ENCODE results near the gene PPP1R14B. TPM values are rescaled to one million over a fixed set of nuclear protein-coding genes. Genes with fewer than 3 reads are reported as not detected.
A peak's percentile ranks its signal among the peaks of the same experiment; 100 is the strongest.

Gene PPP1R14B
- total and polyA plus RNA-seq, 4 experiments from 2014 or later, result 32.2 to 83.5 (median 45.2) TPM

DNA sequence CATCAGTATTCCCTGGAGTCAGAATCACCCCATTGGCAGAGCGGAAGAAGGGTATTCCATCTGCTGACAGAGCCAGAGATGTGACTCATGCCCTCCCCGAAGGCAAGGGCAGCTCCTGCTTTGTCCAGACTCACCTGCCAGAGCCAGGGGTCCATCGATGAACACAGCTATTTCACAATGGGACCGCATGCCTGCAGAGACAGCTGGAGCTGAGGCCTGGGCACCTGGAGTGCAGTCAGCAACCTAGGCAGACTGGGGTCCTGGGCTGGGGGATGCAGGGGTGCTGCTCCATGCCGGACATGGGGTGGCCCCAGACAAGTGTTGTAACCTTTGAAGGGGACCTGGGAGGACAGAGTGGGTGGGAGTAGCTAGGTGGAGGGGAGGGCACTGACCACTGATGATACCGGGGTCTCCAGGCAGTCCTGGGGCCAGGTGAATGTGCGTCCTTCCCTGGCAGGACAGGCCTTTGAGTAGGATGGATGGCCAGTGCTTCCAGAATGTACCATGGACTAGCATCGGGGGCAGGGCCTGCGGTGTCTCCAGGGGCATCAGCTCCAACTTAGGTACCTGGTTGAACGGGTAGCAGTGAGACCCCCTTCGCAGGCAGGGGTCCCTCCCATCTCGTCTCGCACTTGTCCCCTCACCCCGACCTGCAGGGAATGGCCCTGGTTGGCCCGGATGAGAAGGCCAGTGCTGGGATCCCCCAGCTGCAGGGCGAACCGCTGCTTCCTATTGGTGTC is 22.4 kb downstream of the PPP1R14B start:
- Mint-ChIP-seq H3K27ac (peak overlapping the region in 6 of 7 donors; percentile 11 to 91 (median 47)), H3K27me3 (no peaks in the 10 kb centered on the region), H3K36me3 (peaks cover 0 to 14% of the 10 kb centered on the region in 2 donors), H3K4me3 (peak overlapping the region in 5 of 8 donors; percentile 21 to 90 (median 39)), H3K4me1 (peaks cover 10 to 41% (median 19%) of the 10 kb centered on the region in 4 donors), H3K9me3 (no peaks in the 10 kb centered on the region)
- intact Hi-C loops (cut with micrococcal nuclease), result no loop called here
- Histone ChIP-seq H3K36me3 (ENCODE audit: insufficient read depth, low read length) (peaks cover 31% of the 10 kb centered on the region), H3K27me3 (ENCODE audit: insufficient read depth, low read length) (no peaks in the 10 kb centered on the region), H3K4me1 (ENCODE audit: insufficient read depth, low read length) (peaks cover 31% of the 10 kb centered on the region), H3K27ac (ENCODE audit: low read depth, low read length) (no peak overlapping the region), H3K9me3 (ENCODE audit: control insufficient read depth in 1 of 2, low read length in 2 of 2) (no peaks in the 10 kb centered on the region), H3K4me3 (ENCODE audit: low read length in 2 of 2) (no peak overlapping the region)
- ChIA-PET CTCF (ENCODE audit: partially characterized antibody) (interaction anchor here (1.1 to 18.8 kb wide), 6 partner anchors 10 to 93 kb away, joined by 3 to 207 read pairs (median 6); partner anchors contain the start of genes CATSPERZ, ESRRA, FERMT3 and PRDX5), POLR2A (ENCODE audit: partially characterized antibody) (interaction anchor here (1.1 to 38.9 kb wide), 10 partner anchors 15 to 93 kb away, joined by 4 to 937 read pairs (median 16); partner anchors contain the start of genes BAD, ESRRA, FERMT3 and FKBP2)
- no peak for DNase-seq

DNA sequence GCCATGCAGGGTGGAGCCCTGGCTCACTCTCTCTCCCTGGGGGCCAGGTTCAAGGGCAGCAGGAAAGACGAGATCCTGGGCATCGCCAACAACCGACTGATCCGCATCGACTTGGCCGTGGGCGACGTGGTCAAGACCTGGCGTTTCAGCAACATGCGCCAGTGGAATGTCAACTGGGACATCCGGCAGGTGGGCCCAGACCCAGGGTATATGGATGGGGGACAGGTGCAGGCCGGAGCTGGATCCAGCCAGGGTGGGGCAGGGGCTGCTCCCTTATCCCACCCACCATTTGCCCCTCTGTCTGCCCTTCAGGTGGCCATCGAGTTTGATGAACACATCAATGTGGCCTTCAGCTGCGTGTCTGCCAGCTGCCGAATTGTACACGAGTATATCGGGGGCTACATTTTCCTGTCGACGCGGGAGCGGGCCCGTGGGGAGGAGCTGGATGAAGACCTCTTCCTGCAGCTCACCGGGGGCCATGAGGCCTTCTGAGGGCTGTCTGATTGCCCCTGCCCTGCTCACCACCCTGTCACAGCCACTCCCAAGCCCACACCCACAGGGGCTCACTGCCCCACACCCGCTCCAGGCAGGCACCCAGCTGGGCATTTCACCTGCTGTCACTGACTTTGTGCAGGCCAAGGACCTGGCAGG is 23.6 kb downstream of the PPP1R14B start:
- H3K27ac Mint-ChIP-seq, result no peak overlapping the region
- H3K36me3 ChIP-seq (ENCODE audit: insufficient read depth, low read length), result peaks cover 42% of the 10 kb centered on the region
- no peaks in the 10 kb centered on the region for H3K9me3 Mint-ChIP-seq
- no peak overlapping the region for H3K4me3 ChIP-seq (ENCODE audit: low read length in 2 of 2)
- intact Hi-C loops (cut with micrococcal nuclease), result no loop called here
- no peaks in the 10 kb centered on the region for H3K27me3 Mint-ChIP-seq
- peaks cover 10 to 33% (median 16%) of the 10 kb centered on the region in 4 donors for H3K4me1 Mint-ChIP-seq
- H3K4me3 Mint-ChIP-seq, result no peak overlapping the region
- peaks cover 5 to 25% of the 10 kb centered on the region in 2 donors for H3K36me3 Mint-ChIP-seq
- no peak overlapping the region for H3K27ac ChIP-seq (ENCODE audit: low read depth, low read length)
- H3K4me1 ChIP-seq (ENCODE audit: insufficient read depth, low read length), result peaks cover 25% of the 10 kb centered on the region
- no peaks in the 10 kb centered on the region for H3K27me3 ChIP-seq (ENCODE audit: insufficient read depth, low read length)
- ChIA-PET CTCF (ENCODE audit: partially characterized antibody) (interaction anchor here (1.4 to 18.8 kb wide), 4 partner anchors 9 to 80 kb away, joined by 4 to 207 read pairs (median 26); partner anchors contain the start of genes CATSPERZ, ESRRA and FERMT3), POLR2A (ENCODE audit: partially characterized antibody) (interaction anchor here (0.6 to 38.9 kb wide), 8 partner anchors 14 to 522 kb away, joined by 3 to 937 read pairs (median 16); partner anchors contain the start of genes BAD, ESRRA, FERMT3 and FKBP2)
- no peaks in the 10 kb centered on the region for H3K9me3 ChIP-seq (ENCODE audit: control insufficient read depth in 1 of 2, low read length in 2 of 2)
- DNase-seq, result no peak

DNA sequence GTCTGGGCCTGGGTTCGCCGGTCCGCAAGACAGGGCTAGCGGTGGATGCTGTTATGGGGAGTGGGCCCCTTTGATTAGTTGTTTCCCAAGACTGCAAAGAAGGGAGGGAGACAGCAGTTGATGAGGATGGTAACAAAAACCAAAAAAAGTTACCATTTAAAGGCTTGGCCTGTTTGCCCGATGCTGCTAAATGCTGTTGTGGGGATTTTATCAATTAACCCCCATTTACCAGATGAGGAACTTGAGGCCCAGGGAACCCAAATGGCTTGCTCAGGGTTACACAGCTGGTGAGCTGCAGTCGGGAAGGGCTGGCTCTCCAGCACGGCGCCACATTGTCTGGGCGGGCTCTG is 24.1 kb downstream of the PPP1R14B start:
- no peak for DNase-seq
- H3K4me1 Mint-ChIP-seq, result peaks cover 10 to 28% (median 15%) of the 10 kb centered on the region in 4 donors
- H3K27ac Mint-ChIP-seq, result no peak overlapping the region
- no peaks in the 10 kb centered on the region for H3K9me3 Mint-ChIP-seq
- Histone ChIP-seq H3K4me3 (ENCODE audit: low read length in 2 of 2) (no peak overlapping the region), H3K27me3 (ENCODE audit: insufficient read depth, low read length) (no peaks in the 10 kb centered on the region), H3K9me3 (ENCODE audit: control insufficient read depth in 1 of 2, low read length in 2 of 2) (no peaks in the 10 kb centered on the region), H3K4me1 (ENCODE audit: insufficient read depth, low read length) (peaks cover 23% of the 10 kb centered on the region), H3K27ac (ENCODE audit: low read depth, low read length) (no peak overlapping the region), H3K36me3 (ENCODE audit: insufficient read depth, low read length) (peaks cover 42% of the 10 kb centered on the region)
- ChIA-PET POLR2A (ENCODE audit: partially characterized antibody) (interaction anchor here (1.1 to 38.9 kb wide), 4 partner anchors 13 to 82 kb away, joined by 3 to 937 read pairs (median 110); partner anchors contain the start of genes ESRRA, FERMT3, FKBP2 and PPP1R14B), CTCF (ENCODE audit: partially characterized antibody) (interaction anchor here (2.3 to 18.8 kb wide), 3 partner anchors 16 to 80 kb away, joined by 7 to 207 read pairs (median 45); partner anchors contain the start of genes CATSPERZ, ESRRA and FERMT3)
- H3K36me3 Mint-ChIP-seq, result peaks cover 5 to 26% of the 10 kb centered on the region in 2 donors
- intact Hi-C loops (cut with micrococcal nuclease), result no loop called here
- no peak overlapping the region for H3K4me3 Mint-ChIP-seq
- H3K27me3 Mint-ChIP-seq, result no peaks in the 10 kb centered on the region

DNA sequence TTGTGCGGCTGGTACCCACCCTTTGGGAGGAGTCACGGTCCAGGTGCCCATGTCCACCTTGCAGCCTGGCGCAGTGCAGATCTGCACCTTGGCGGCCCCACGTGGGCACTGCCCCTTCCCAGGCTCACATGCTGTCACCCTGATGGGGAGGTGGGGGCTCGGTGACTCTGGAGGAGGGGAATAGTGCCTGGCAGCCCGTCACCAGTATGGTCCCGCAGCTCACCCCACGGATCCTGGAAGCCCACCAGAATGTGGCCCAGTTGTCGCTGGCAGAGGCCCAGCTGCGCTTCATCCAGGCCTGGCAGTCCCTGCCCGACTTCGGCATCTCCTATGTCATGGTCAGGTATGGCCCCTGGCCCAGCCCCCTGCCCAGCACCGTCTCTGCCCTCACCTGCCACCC is 25.9 kb downstream of the PPP1R14B start:
- H3K4me1 Mint-ChIP-seq, result peaks cover 5 to 18% (median 7%) of the 10 kb centered on the region in 4 donors
- H3K9me3 ChIP-seq (ENCODE audit: control insufficient read depth in 1 of 2, low read length in 2 of 2), result no peaks in the 10 kb centered on the region
- no peak overlapping the region for H3K27ac Mint-ChIP-seq
- ChIA-PET POLR2A (ENCODE audit: partially characterized antibody) (interaction anchor here (7.1 to 38.9 kb wide), 3 partner anchors 11 to 19 kb away, joined by 200 to 937 read pairs (median 937); partner anchors contain the start of genes DNAJC4, FERMT3, FKBP2 and NUDT22), CTCF (ENCODE audit: partially characterized antibody) (interaction anchor here (18.8 kb wide), 1 partner anchor 14 kb away, joined by 207 read pairs; the partner anchor contains the start of gene FERMT3)
- no peak overlapping the region for H3K27ac ChIP-seq (ENCODE audit: low read depth, low read length)
- no peaks in the 10 kb centered on the region for H3K27me3 ChIP-seq (ENCODE audit: insufficient read depth, low read length)
- intact Hi-C loops (cut with micrococcal nuclease), result no loop called here
- H3K27me3 Mint-ChIP-seq, result no peaks in the 10 kb centered on the region
- no peaks in the 10 kb centered on the region for H3K9me3 Mint-ChIP-seq
- peaks cover 5 to 29% of the 10 kb centered on the region in 2 donors for H3K36me3 Mint-ChIP-seq
- H3K4me3 Mint-ChIP-seq, result no peak overlapping the region
- H3K4me3 ChIP-seq (ENCODE audit: low read length in 2 of 2), result no peak overlapping the region
- peaks cover 42% of the 10 kb centered on the region for H3K36me3 ChIP-seq (ENCODE audit: insufficient read depth, low read length)
- H3K4me1 ChIP-seq (ENCODE audit: insufficient read depth, low read length), result peaks cover 12% of the 10 kb centered on the region
- DNase-seq, result no peak

DNA sequence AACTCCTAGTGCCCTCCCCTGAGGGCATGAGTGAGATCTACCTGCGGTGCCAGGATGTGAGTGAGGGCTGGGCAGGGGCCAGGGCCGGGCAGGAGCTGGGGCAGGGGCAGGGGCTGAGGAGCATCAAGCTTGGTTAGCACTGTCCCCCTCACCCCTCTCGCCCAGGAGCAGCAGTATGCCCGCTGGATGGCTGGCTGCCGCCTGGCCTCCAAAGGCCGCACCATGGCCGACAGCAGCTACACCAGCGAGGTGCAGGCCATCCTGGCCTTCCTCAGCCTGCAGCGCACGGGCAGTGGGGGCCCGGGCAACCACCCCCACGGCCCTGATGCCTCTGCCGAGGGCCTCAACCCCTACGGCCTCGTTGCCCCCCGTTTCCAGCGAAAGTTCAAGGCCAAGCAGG is 26.5 kb downstream of the PPP1R14B start:
- Mint-ChIP-seq H3K4me1 (peaks cover 4 to 13% (median 5%) of the 10 kb centered on the region in 4 donors), H3K27ac (peak overlapping the region in 1 of 7 donors; percentile 55), H3K9me3 (no peaks in the 10 kb centered on the region), H3K36me3 (peaks cover 5 to 30% of the 10 kb centered on the region in 2 donors), H3K27me3 (no peaks in the 10 kb centered on the region), H3K4me3 (no peak overlapping the region)
- Histone ChIP-seq H3K4me3 (ENCODE audit: low read length in 2 of 2) (no peak overlapping the region), H3K4me1 (ENCODE audit: insufficient read depth, low read length) (peaks cover 6% of the 10 kb centered on the region), H3K27ac (ENCODE audit: low read depth, low read length) (no peak overlapping the region), H3K36me3 (ENCODE audit: insufficient read depth, low read length) (peaks cover 42% of the 10 kb centered on the region), H3K27me3 (ENCODE audit: insufficient read depth, low read length) (no peaks in the 10 kb centered on the region), H3K9me3 (ENCODE audit: control insufficient read depth in 1 of 2, low read length in 2 of 2) (no peaks in the 10 kb centered on the region)
- POLR2A ChIA-PET (ENCODE audit: partially characterized antibody), result interaction anchor here (22.7 to 38.9 kb wide), 2 partner anchors 11 to 13 kb away, joined by 937 read pairs; partner anchors contain the start of genes DNAJC4, FERMT3, FKBP2 and NUDT22
- CTCF ChIA-PET (ENCODE audit: partially characterized antibody), result interaction anchor here (1.0 to 18.8 kb wide), 2 partner anchors 14 to 81 kb away, joined by 3 to 207 read pairs; partner anchors contain the start of gene FERMT3
- intact Hi-C loops (cut with micrococcal nuclease), result no loop called here
- DNase-seq, result no peak

DNA sequence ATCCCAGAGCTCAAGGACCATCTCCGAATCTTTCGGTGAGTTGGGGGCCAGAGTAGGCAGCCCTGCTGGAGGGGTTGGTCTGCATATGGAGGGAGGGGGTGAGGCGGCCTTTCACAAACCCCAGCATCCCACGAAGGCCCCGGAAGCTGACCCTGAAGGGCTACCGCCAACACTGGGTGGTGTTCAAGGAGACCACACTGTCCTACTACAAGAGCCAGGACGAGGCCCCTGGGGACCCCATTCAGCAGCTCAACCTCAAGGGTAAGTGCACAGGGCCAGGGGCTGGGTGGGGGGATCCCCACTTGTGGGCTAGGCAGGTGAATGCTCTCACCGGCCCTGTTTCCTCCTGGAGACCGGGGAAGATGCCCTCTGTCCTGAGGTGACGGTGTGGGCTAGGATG is 27.0 kb downstream of the PPP1R14B start:
- no peaks in the 10 kb centered on the region for H3K9me3 ChIP-seq (ENCODE audit: control insufficient read depth in 1 of 2, low read length in 2 of 2)
- H3K27me3 ChIP-seq (ENCODE audit: insufficient read depth, low read length), result no peaks in the 10 kb centered on the region
- H3K4me3 ChIP-seq (ENCODE audit: low read length in 2 of 2), result no peak overlapping the region
- Mint-ChIP-seq H3K36me3 (peaks cover 10 to 35% of the 10 kb centered on the region in 2 donors), H3K27ac (no peak overlapping the region), H3K27me3 (no peaks in the 10 kb centered on the region), H3K9me3 (no peaks in the 10 kb centered on the region), H3K4me1 (peaks cover 4 to 7% (median 5%) of the 10 kb centered on the region in 4 donors), H3K4me3 (no peak overlapping the region)
- ChIA-PET CTCF (ENCODE audit: partially characterized antibody) (interaction anchor here (1.0 to 18.8 kb wide), 2 partner anchors 13 to 82 kb away, joined by 3 to 207 read pairs; partner anchors contain the start of gene FERMT3), POLR2A (ENCODE audit: partially characterized antibody) (interaction anchor here (1.1 to 38.9 kb wide), 4 partner anchors 10 to 51 kb away, joined by 3 to 937 read pairs (median 470); partner anchors contain the start of genes DNAJC4, FERMT3, FKBP2 and NUDT22)
- H3K36me3 ChIP-seq (ENCODE audit: insufficient read depth, low read length), result peaks cover 42% of the 10 kb centered on the region
- no peak for DNase-seq
- intact Hi-C loops (cut with micrococcal nuclease), result no loop called here
- H3K27ac ChIP-seq (ENCODE audit: low read depth, low read length), result peak overlapping the region; percentile 19
- H3K4me1 ChIP-seq (ENCODE audit: insufficient read depth, low read length), result peaks cover 1% of the 10 kb centered on the region

Measured in CD4-positive, alpha-beta memory T cell (primary cell).